DMS53 (cell line): Measurements from ENCODE around the gene FARP2.
"Not testable (repeated sequence)": the region's sequence is repeated elsewhere in the genome, so short reads cannot be mapped to it uniquely, and the experiment has no call there.

Experiments
- DNase-seq: peaks from one replicate; lab custom pipeline; 2025; lab: John Stamatoyannopoulos, UW

FARP2 gene

GRCh38 chr2:241505086-241505780, 149.1 kb downstream of the FARP2 start:
- no peak for DNase-seq

GRCh38 chr2:241505781-241506201, 149.7 kb downstream of the FARP2 start:
- DNase-seq, result no peak

- not testable (repeated sequence) for DNase-seq
Observed at GRCh38 chr2:241506317-241506716, 150.2 kb downstream of the FARP2 start.

- no peak for DNase-seq
Observed at GRCh38 chr2:241506793-241507429, 150.8 kb downstream of the FARP2 start.

- peak; percentile 64 for DNase-seq
Observed at GRCh38 chr2:241507430-241508239, 151.6 kb downstream of the FARP2 start.

GRCh38 chr2:241508240-241509154, 152.4 kb downstream of the FARP2 start, which contains the start of gene STK25:
Gene STK25, minus strand, starts transcription at chr2:241508584. Its CDS starts 549 bp downstream, at chr2:241508035.
- peak; percentile 98 for DNase-seq

GRCh38 chr2:241509155-241509784, 153.2 kb downstream of the FARP2 start:
- peak; percentile 55 for DNase-seq

- DNase-seq, result no peak
Observed at GRCh38 chr2:241511091-241511741, 155.1 kb downstream of the FARP2 start.

- DNase-seq, result no peak
Observed at GRCh38 chr2:241514553-241514952, 158.5 kb downstream of the FARP2 start.

GRCh38 chr2:241514986-241515737, 159.1 kb downstream of the FARP2 start:
- no peak for DNase-seq

GRCh38 chr2:241516520-241516965, 160.5 kb downstream of the FARP2 start:
- no peak for DNase-seq

GRCh38 chr2:241517297-241517696, 161.2 kb downstream of the FARP2 start:
- no peak for DNase-seq

- no peak for DNase-seq
Observed at GRCh38 chr2:241519669-241520068, 163.6 kb downstream of the FARP2 start.

- DNase-seq, result no peak
Observed at GRCh38 chr2:241522477-241522876, 166.4 kb downstream of the FARP2 start.

GRCh38 chr2:241525818-241526780, 170.0 kb downstream of the FARP2 start:
- not testable (repeated sequence) for DNase-seq

- DNase-seq, result no peak
Observed at GRCh38 chr2:241530571-241530970, 174.5 kb downstream of the FARP2 start.

GRCh38 chr2:241531161-241531722, 175.2 kb downstream of the FARP2 start:
- no peak for DNase-seq

- no peak for DNase-seq
Observed at GRCh38 chr2:241532168-241532567, 176.1 kb downstream of the FARP2 start.
